ENCODE results near the gene NDUFAF3.

The NDUFAF3 gene

GRCh38 chr3:49054344-49054862 is 32.5 kb downstream of the NDUFAF3 start:
- TF ChIP-seq CTCF (IDR thresholded peaks at IDR 0.05; ENCODE audit: extremely low read depth, insufficient read depth, missing control alignments) = no peak
- in situ Hi-C loops (cut with MboI; ENCODE audit: low pct_unique_long_range_greater_than_20kb, low sequenced_read_pairs, unreplicated experiment) = no loop called here

GRCh38 chr3:49057268-49057667 is 35.3 kb downstream of the NDUFAF3 start:
- no peak for DNase-seq (ENCODE audit: low spot score)
- no peak for TF ChIP-seq CTCF (IDR thresholded peaks at IDR 0.05; ENCODE audit: extremely low read depth, insufficient read depth, missing control alignments)
- in situ Hi-C loops (cut with MboI; ENCODE audit: low pct_unique_long_range_greater_than_20kb, low sequenced_read_pairs, unreplicated experiment) = no loop called here

More at GRCh38 chr3:49054344-49054862, 32.5 kb downstream of the NDUFAF3 start:
- DNase-seq (ENCODE audit: low spot score) = no peak

- no peak for TF ChIP-seq CTCF (IDR thresholded peaks at IDR 0.05; ENCODE audit: extremely low read depth, insufficient read depth, missing control alignments)
- no peak for DNase-seq (ENCODE audit: low spot score)
- in situ Hi-C loops (cut with MboI; ENCODE audit: low pct_unique_long_range_greater_than_20kb, low sequenced_read_pairs, unreplicated experiment) = no loop called here
Observed at GRCh38 chr3:49058011-49058410, 36.1 kb downstream of the NDUFAF3 start.
